Activated CD4-positive, CD25-positive, alpha-beta regulatory T cell treated with anti-CD3 and anti-CD28 coated beads, Interleukin-2, amount 50 U/mL, for 72 hours (primary cell): Measurements from ENCODE around the gene FASTKD2.

ENCODE experiments used
- DNase-seq: peaks from one replicate; pipeline ENCODE4 v3.0.0; 2021

The FASTKD2 gene

DNA sequence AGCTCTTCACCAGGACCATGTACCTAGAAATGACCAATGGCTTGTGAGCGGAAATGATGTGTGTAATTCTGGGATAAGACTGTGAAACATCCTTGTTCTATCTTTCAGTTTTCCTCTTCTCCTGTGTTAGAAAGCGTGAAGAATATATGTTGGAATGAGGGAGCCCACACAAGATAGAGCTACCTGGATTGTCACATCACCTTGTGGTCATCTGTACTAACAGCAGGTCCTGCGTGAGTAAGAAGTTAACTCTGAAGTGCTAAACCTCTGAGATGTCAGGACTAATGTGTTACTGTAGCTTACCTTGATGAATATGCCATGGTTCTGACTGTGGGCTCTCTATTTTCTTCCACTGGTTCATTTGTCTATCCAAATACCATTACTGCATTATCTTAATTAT is 75.6 kb downstream of the FASTKD2 start:
- no peak for DNase-seq
